Peyer's patch (tissue), 4 donors: ENCODE data around the gene NRF1. TPM values are rescaled to one million over a fixed set of nuclear protein-coding genes. Genes with fewer than 3 reads are reported as not detected.

ENCODE experiments used
- DNase-seq, 3 donors: peaks; one replicate each; pipeline ENCODE4 v3.0.0-alpha.2; 2017 to 2019
- H3K27ac ChIP-seq, 4 donors: fragments of 200-600 bp; sonication (generic); one replicate each; pipeline ENCODE4 v1.5.1; 2016 to 2019
- H3K27me3 ChIP-seq, 2 donors: fragments of 200-600 bp; sonication (generic); one replicate each; pipeline ENCODE4 v1.5.1; 2019
- H3K36me3 ChIP-seq, 3 donors: fragments of 200-600 bp; sonication (generic); one replicate each; pipeline ENCODE4 v1.5.1; 2016 to 2019
- H3K4me1 ChIP-seq, 4 donors: fragments of 200-600 bp; sonication (generic); one replicate each; pipeline ENCODE4 v1.5.1; 2016 to 2019
- H3K4me3 ChIP-seq, 4 donors: fragments of 200-600 bp; sonication (generic); 1 replicate in 3 of 4; 2 replicates in 1 of 4; pipeline ENCODE4 v1.5.1; 2016 to 2019; ENCODE audit warnings: mild to moderate bottlenecking in 1 of 4
- H3K9me3 ChIP-seq, 4 donors: fragments of 200-600 bp; sonication (generic); one replicate each; pipeline ENCODE4 v1.5.1; 2016 to 2019; ENCODE audit warnings: mild to moderate bottlenecking in 1 of 4
- POLR2A ChIP-seq, 2 donors: fragments of 450-650 bp; IDR thresholded peaks; one replicate each; pipeline ENCODE4 v1.5.1; 2017; ENCODE audit warnings: antibody characterized with exemption in 2 of 2, mild to moderate bottlenecking in 2 of 2, moderate library complexity in 2 of 2
- total RNA-seq, 4 donors: library from RNA; depleted of rRNA; stranded (reverse); fragments of >200 nt; gene quantifications; one replicate each; pipeline ENCODE4 v1.1.0, GENCODE V29; 2016
- TF ChIP-seq, protein P1 (sequence below), 6 experiments: fragments of 450-650 bp in 4 of 6; fragments of 200-600 bp in 2 of 6; sonication (generic) in 1 of 6; IDR thresholded peaks; one replicate each; pipeline ENCODE4 v1.5.1; 2017 to 2019; ENCODE audit warnings: antibody characterized with exemption in 6 of 6, mild to moderate bottlenecking in 3 of 6, moderate library complexity in 1 of 6

NRF1 gene
- total RNA-seq, 4 donors from 2014 or later: 11.2 to 27.2 (median 16.5) TPM

DNA sequence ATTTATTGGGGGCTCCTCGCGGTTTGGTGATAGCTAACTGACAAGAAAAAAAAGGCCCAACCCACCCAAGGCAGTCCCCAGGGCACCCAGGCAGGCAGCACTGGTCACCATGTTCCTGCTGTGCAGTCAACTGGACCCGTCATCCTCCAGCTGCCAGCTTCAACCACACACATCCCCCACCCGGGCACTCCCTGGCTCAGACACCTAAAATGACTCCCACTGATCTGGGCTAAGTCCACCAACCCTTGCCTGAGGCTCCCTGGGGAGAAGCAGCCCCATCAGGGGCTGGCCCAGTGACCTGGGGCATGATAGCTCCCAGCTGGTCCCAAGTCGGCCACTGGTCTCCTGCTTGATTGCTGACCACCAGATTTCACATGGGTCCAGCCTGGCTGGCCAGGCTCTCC, 161.8 kb downstream of the NRF1 start:
- no peak for DNase-seq
- TF ChIP-seq POLR2A (IDR thresholded peaks at IDR 0.05): no peak
- TF ChIP-seq, protein P1, sequence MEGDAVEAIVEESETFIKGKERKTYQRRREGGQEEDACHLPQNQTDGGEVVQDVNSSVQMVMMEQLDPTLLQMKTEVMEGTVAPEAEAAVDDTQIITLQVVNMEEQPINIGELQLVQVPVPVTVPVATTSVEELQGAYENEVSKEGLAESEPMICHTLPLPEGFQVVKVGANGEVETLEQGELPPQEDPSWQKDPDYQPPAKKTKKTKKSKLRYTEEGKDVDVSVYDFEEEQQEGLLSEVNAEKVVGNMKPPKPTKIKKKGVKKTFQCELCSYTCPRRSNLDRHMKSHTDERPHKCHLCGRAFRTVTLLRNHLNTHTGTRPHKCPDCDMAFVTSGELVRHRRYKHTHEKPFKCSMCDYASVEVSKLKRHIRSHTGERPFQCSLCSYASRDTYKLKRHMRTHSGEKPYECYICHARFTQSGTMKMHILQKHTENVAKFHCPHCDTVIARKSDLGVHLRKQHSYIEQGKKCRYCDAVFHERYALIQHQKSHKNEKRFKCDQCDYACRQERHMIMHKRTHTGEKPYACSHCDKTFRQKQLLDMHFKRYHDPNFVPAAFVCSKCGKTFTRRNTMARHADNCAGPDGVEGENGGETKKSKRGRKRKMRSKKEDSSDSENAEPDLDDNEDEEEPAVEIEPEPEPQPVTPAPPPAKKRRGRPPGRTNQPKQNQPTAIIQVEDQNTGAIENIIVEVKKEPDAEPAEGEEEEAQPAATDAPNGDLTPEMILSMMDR (IDR thresholded peaks at IDR 0.05): no peak
- no peaks in the 10 kb centered on the region for H3K27me3 ChIP-seq
- no peaks in the 10 kb centered on the region for H3K9me3 ChIP-seq
- H3K4me3 ChIP-seq: no peak overlapping the region
- no peaks in the 10 kb centered on the region for H3K36me3 ChIP-seq
- no peak overlapping the region for H3K27ac ChIP-seq
- H3K4me1 ChIP-seq: peaks cover 0 to 2% (median 0%) of the 10 kb centered on the region in 4 donors

DNA sequence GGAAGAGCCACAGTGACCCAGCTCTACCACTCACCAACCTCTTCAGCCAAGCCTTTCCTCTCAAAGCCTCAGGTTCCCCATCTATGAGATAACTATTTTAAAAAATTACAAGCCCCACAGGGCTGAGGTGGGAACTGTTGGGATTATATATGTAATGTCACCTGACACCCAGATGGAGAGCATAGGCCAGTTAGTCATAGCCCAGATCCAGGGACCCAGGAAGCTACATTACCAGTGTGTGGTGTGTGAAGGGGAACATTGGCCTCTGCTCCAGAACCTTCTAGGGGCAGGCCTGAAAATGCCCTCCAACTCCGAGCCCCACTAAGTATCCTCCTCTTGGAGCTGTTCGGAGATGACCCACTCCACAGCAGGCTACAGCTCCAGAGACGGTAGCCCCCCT, 162.4 kb downstream of the NRF1 start:
- TF ChIP-seq, protein P1 (IDR thresholded peaks at IDR 0.05): no peak
- no peak for TF ChIP-seq POLR2A (IDR thresholded peaks at IDR 0.05)
- no peaks in the 10 kb centered on the region for H3K27me3 ChIP-seq
- no peak overlapping the region for H3K4me3 ChIP-seq
- H3K36me3 ChIP-seq: no peaks in the 10 kb centered on the region
- DNase-seq: no peak
- H3K4me1 ChIP-seq: peaks cover 0 to 7% (median 5%) of the 10 kb centered on the region in 4 donors
- H3K27ac ChIP-seq: no peak overlapping the region
- H3K9me3 ChIP-seq: no peaks in the 10 kb centered on the region

DNA sequence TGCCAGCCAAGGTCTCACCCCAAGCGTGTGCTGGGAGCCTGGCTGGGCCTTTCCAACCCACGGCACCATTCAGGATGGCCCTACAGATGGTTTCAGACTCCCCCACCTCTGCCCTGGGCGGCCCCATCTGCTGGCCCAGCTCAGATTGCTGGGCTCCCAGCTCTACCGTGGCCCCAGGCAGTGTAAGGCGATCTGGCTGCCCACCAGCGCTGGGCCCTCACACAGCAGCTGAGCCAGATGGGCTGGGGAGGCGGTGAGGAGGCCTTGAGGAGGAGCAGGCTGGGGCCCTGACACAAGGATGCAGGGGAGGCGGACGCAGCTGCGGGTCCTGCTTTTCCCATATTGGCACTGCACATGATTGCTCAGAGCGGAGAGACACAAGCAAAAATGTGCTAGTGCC, 162.8 kb downstream of the NRF1 start:
- H3K9me3 ChIP-seq: no peaks in the 10 kb centered on the region
- H3K27ac ChIP-seq: no peak overlapping the region
- no peak overlapping the region for H3K4me3 ChIP-seq
- DNase-seq: no peak
- H3K4me1 ChIP-seq: peaks cover 0 to 12% (median 9%) of the 10 kb centered on the region in 4 donors
- TF ChIP-seq, protein P1 (IDR thresholded peaks at IDR 0.05): no peak
- TF ChIP-seq POLR2A (IDR thresholded peaks at IDR 0.05): no peak
- no peaks in the 10 kb centered on the region for H3K36me3 ChIP-seq
- peaks cover 0 to 5% of the 10 kb centered on the region in 2 donors for H3K27me3 ChIP-seq

DNA sequence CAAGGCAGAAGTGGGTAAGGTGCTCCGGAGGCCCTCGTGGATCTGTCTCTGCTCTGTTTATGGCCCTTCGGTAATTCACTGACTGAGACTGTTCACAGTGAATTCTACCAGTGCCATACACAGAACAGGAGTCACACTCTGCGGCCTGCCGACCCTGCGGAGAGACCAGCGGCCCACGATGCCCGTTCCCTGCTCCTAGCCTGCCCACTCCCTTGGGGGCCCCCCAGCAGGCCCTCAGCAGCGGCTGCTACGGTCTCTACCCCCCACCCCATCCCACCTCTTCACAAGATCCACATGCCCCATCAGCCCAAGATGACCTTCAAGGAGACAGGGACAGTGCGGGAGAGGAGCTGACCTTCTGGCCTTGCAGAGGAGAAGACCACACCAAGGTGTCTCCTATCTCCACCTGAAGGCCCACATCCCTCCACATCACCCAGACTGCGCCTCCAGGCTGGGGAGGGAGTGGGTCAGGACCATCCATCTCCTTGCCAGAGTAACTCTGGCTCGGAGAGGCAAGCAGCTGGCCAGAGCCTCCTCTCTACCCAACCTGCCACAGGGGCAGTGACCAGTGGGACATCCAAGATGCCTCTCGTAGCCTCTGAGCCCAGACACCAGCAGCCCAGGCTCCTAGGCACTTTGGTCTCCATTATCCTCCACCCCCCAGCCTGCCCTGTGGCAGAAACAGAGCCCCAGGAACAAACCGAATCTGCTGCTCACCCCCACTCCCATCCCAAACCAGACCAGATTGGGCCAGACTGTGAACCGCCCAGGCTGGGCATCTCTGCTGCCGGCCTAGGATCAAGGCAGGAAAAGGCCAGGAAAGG, 163.6 kb downstream of the NRF1 start:
- Histone ChIP-seq H3K4me3 (no peak overlapping the region), H3K27ac (no peak overlapping the region), H3K36me3 (no peaks in the 10 kb centered on the region), H3K27me3 (peaks cover 0 to 11% of the 10 kb centered on the region in 2 donors), H3K4me1 (peaks cover 0 to 19% (median 15%) of the 10 kb centered on the region in 4 donors), H3K9me3 (no peaks in the 10 kb centered on the region)
- TF ChIP-seq, protein P1 (IDR thresholded peaks at IDR 0.05): no peak
- no peak for TF ChIP-seq POLR2A (IDR thresholded peaks at IDR 0.05)
- DNase-seq: no peak

DNA sequence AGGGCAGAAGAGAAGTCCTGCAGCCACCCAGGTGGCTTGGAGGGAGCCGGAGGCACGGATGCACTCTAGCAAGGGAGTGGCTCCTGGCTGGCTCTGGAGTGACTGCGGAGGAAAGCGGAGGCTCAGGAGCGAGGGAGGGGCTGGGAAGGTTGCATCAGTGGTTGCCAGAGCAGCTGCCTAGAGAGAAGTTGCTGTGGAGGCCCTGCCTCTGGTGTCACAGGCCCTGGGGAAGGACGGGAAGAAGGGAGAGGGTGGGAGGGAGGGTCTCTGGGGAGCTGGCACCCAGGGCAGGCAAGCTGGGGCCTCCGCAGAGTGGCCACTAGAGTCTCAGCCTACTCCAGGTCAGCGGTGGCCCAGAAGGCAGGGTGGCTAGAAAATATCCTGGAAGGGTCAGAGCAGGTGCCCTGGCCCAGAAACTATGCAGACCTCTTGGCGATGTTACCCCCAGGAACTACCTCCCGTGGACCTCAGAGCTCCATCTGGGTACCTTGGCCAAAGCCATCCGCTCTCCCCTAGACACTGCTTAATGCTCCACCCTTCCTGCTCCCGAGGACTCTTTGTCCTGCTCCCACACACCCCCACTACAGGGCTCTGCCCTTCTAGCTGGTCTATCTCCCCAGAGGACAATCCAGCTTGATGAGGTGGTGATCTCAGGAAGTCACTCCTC, 164.3 kb downstream of the NRF1 start:
- H3K36me3 ChIP-seq: no peaks in the 10 kb centered on the region
- no peak for DNase-seq
- H3K27me3 ChIP-seq: peaks cover 0 to 19% of the 10 kb centered on the region in 2 donors
- H3K4me3 ChIP-seq: no peak overlapping the region
- TF ChIP-seq, protein P1 (IDR thresholded peaks at IDR 0.05): no peak
- no peak for TF ChIP-seq POLR2A (IDR thresholded peaks at IDR 0.05)
- no peaks in the 10 kb centered on the region for H3K9me3 ChIP-seq
- H3K4me1 ChIP-seq: peaks cover 2 to 27% (median 22%) of the 10 kb centered on the region in 4 donors
- no peak overlapping the region for H3K27ac ChIP-seq
